NT2/D1 (cell line): ENCODE data around the gene SLC41A1.

Experiments
- SUZ12 ChIP-seq: IDR thresholded peaks from 2 replicates; pipeline ENCODE4 v1.6.1; 2011; ENCODE audit not compliant: insufficient read length, insufficient read depth; ENCODE audit errors: extremely low read depth
- YY1 ChIP-seq: IDR thresholded peaks from 2 replicates; pipeline ENCODE4 v1.6.1; 2011; ENCODE audit not compliant: insufficient read length, insufficient read depth

DNA sequence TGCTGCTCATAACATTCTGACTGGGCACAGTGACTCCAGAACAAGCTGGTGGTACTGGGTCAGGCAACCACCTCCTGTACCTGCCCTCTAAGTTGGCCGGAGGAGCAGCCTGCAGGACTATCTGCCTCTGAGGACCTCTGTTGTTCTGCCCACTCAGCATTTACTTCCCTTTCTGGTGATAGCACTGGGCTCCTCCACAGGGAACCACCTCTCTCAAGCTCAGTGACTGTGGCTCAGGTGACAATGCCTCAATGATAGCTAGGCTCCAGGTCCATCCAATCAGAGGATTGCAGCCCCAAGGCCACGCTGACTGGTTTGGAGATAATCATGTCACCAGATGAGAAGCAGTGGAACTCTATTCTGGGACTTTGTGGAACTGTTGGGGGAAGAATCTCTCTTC, 15.8 kb downstream of the SLC41A1 start:
- no peak for TF ChIP-seq YY1
- TF ChIP-seq SUZ12: no peak
